Measurements from ENCODE around the gene NME7. TPM values are rescaled to one million over a fixed set of nuclear protein-coding genes. Genes with fewer than 3 reads are reported as not detected.

NME7 gene
- total RNA-seq, 1 experiment from 2014 or later = 36.5 TPM

- ChIA-PET CTCF (interaction anchor here (0.6 to 1.0 kb wide), 5 partner anchors 15 to 614 kb away, joined by 3 to 6 read pairs (median 4); no protein-coding TSS in a partner anchor), POLR2A (interaction anchor here (0.7 to 1.7 kb wide), 5 partner anchors 11 to 131 kb away, joined by 3 to 9 read pairs (median 3); partner anchors contain the start of genes ATP1B1 and NME7)
- Mint-ChIP-seq H3K27ac (ENCODE audit: low read depth, unreplicated experiment) (no peak overlapping the region), H3K9me3 (ENCODE audit: unreplicated experiment) (no peaks in the 10 kb centered on the region), H3K36me3 (ENCODE audit: insufficient read depth, unreplicated experiment) (peaks cover 7% of the 10 kb centered on the region), H3K27me3 (ENCODE audit: insufficient read depth, unreplicated experiment) (no peaks in the 10 kb centered on the region), H3K4me3 (ENCODE audit: unreplicated experiment) (no peak overlapping the region), H3K4me1 (ENCODE audit: insufficient read depth, unreplicated experiment) (peaks cover 5% of the 10 kb centered on the region)
- TF ChIP-seq CTCF (IDR thresholded peaks at IDR 0.05; ENCODE audit: unreplicated experiment) = no peak
- no TSS peak for BruUV-seq (replicated peaks)
- DNase-seq (ENCODE audit: unreplicated experiment) = no peak
- intact Hi-C loops (cut with micrococcal nuclease) = no loop called here
These were observed 131.5 kb downstream of the NME7 start for GRCh38 chr1:169236143-169236542.

GRCh38 chr1:169235568-169235967 is 132.0 kb downstream of the NME7 start:
- intact Hi-C loops (cut with micrococcal nuclease) = no loop called here
- peaks cover 4% of the 10 kb centered on the region for H3K4me1 Mint-ChIP-seq (ENCODE audit: insufficient read depth, unreplicated experiment)

GRCh38 chr1:169234780-169235179 is 132.8 kb downstream of the NME7 start:
- no peak overlapping the region for H3K4me3 Mint-ChIP-seq (ENCODE audit: unreplicated experiment)
- POLR2A ChIA-PET = interaction anchor here (0.6 to 0.7 kb wide), 2 partner anchors 141 to 595 kb away, joined by 3 to 4 read pairs; no protein-coding TSS in a partner anchor
- no peaks in the 10 kb centered on the region for H3K4me1 Mint-ChIP-seq (ENCODE audit: insufficient read depth, unreplicated experiment)
- CTCF ChIA-PET = no interaction called here
- DNase-seq (ENCODE audit: unreplicated experiment) = no peak
- no peak for TF ChIP-seq CTCF (IDR thresholded peaks at IDR 0.05; ENCODE audit: unreplicated experiment)
- H3K36me3 Mint-ChIP-seq (ENCODE audit: insufficient read depth, unreplicated experiment) = peaks cover 7% of the 10 kb centered on the region
- BruUV-seq (replicated peaks) = no TSS peak
- H3K27me3 Mint-ChIP-seq (ENCODE audit: insufficient read depth, unreplicated experiment) = no peaks in the 10 kb centered on the region
- intact Hi-C loops (cut with micrococcal nuclease) = no loop called here
- no peaks in the 10 kb centered on the region for H3K9me3 Mint-ChIP-seq (ENCODE audit: unreplicated experiment)
- no peak overlapping the region for H3K27ac Mint-ChIP-seq (ENCODE audit: low read depth, unreplicated experiment)

More at GRCh38 chr1:169235568-169235967, 132.0 kb downstream of the NME7 start:
- no peak overlapping the region for H3K4me3 Mint-ChIP-seq (ENCODE audit: unreplicated experiment)
- H3K27ac Mint-ChIP-seq (ENCODE audit: low read depth, unreplicated experiment) = no peak overlapping the region
- no TSS peak for BruUV-seq (replicated peaks)
- CTCF ChIA-PET = interaction anchor here (1.0 kb wide), 1 partner anchor 14 kb away, joined by 3 read pairs; no protein-coding TSS in a partner anchor
- POLR2A ChIA-PET = interaction anchor here (1.0 to 1.4 kb wide), 2 partner anchors 106 to 129 kb away, joined by 3 read pairs; partner anchors contain the start of gene ATP1B1
- no peak for TF ChIP-seq CTCF (IDR thresholded peaks at IDR 0.05; ENCODE audit: unreplicated experiment)
- no peaks in the 10 kb centered on the region for H3K9me3 Mint-ChIP-seq (ENCODE audit: unreplicated experiment)
- H3K27me3 Mint-ChIP-seq (ENCODE audit: insufficient read depth, unreplicated experiment) = no peaks in the 10 kb centered on the region
- no peak for DNase-seq (ENCODE audit: unreplicated experiment)
- H3K36me3 Mint-ChIP-seq (ENCODE audit: insufficient read depth, unreplicated experiment) = peaks cover 7% of the 10 kb centered on the region

GRCh38 chr1:169217636-169218035 is 150.0 kb downstream of the NME7 start:
- CTCF ChIA-PET = interaction anchor here (0.9 to 1.6 kb wide), 2 partner anchors 19 to 830 kb away, joined by 3 to 5 read pairs; no protein-coding TSS in a partner anchor
- no peaks in the 10 kb centered on the region for H3K27me3 Mint-ChIP-seq (ENCODE audit: insufficient read depth, unreplicated experiment)
- no peak for DNase-seq (ENCODE audit: unreplicated experiment)
- no peak overlapping the region for H3K4me3 Mint-ChIP-seq (ENCODE audit: unreplicated experiment)
- POLR2A ChIA-PET = interaction anchor here (0.6 to 1.3 kb wide), 3 partner anchors 19 to 760 kb away, joined by 3 read pairs; no protein-coding TSS in a partner anchor
- H3K9me3 Mint-ChIP-seq (ENCODE audit: unreplicated experiment) = no peaks in the 10 kb centered on the region
- intact Hi-C loops (cut with micrococcal nuclease) = no loop called here
- peaks cover 11% of the 10 kb centered on the region for H3K36me3 Mint-ChIP-seq (ENCODE audit: insufficient read depth, unreplicated experiment)
- BruUV-seq (replicated peaks) = no TSS peak
- no peak overlapping the region for H3K27ac Mint-ChIP-seq (ENCODE audit: low read depth, unreplicated experiment)
- no peak for TF ChIP-seq CTCF (IDR thresholded peaks at IDR 0.05; ENCODE audit: unreplicated experiment)
- H3K4me1 Mint-ChIP-seq (ENCODE audit: insufficient read depth, unreplicated experiment) = peaks cover 6% of the 10 kb centered on the region

All from MCF 10A (cell line).